Peyer's patch (tissue), 4 donors: ENCODE measurements around the gene LIG1. TPM values are rescaled to one million over a fixed set of nuclear protein-coding genes. Genes with fewer than 3 reads are reported as not detected.
"Not testable (repeated sequence)": the region's sequence is repeated elsewhere in the genome, so short reads cannot be mapped to it uniquely, and the experiment has no call there.

Source experiments
- DNase-seq, 3 donors: peaks; one replicate each; pipeline ENCODE4 v3.0.0-alpha.2; 2017 to 2019
- H3K27ac ChIP-seq, 4 donors: fragments of 200-600 bp; sonication (generic); one replicate each; pipeline ENCODE4 v1.5.1; 2016 to 2019
- H3K27me3 ChIP-seq, 2 donors: fragments of 200-600 bp; sonication (generic); one replicate each; pipeline ENCODE4 v1.5.1; 2019
- H3K36me3 ChIP-seq, 3 donors: fragments of 200-600 bp; sonication (generic); one replicate each; pipeline ENCODE4 v1.5.1; 2016 to 2019
- H3K4me1 ChIP-seq, 4 donors: fragments of 200-600 bp; sonication (generic); one replicate each; pipeline ENCODE4 v1.5.1; 2016 to 2019
- H3K4me3 ChIP-seq, 4 donors: fragments of 200-600 bp; sonication (generic); 1 replicate in 3 of 4; 2 replicates in 1 of 4; pipeline ENCODE4 v1.5.1; 2016 to 2019; ENCODE audit warnings: mild to moderate bottlenecking in 1 of 4
- H3K9me3 ChIP-seq, 4 donors: fragments of 200-600 bp; sonication (generic); one replicate each; pipeline ENCODE4 v1.5.1; 2016 to 2019; ENCODE audit warnings: mild to moderate bottlenecking in 1 of 4
- CTCF ChIP-seq, 6 experiments: fragments of 450-650 bp in 4 of 6; fragments of 200-600 bp in 2 of 6; sonication (generic) in 1 of 6; IDR thresholded peaks; one replicate each; pipeline ENCODE4 v1.5.1; 2017 to 2019; ENCODE audit warnings: antibody characterized with exemption in 6 of 6, mild to moderate bottlenecking in 3 of 6, moderate library complexity in 1 of 6
- POLR2A ChIP-seq, 2 donors: fragments of 450-650 bp; IDR thresholded peaks; one replicate each; pipeline ENCODE4 v1.5.1; 2017; ENCODE audit warnings: antibody characterized with exemption in 2 of 2, mild to moderate bottlenecking in 2 of 2, moderate library complexity in 2 of 2
- total RNA-seq, 4 donors: library from RNA; depleted of rRNA; stranded (reverse); fragments of >200 nt; gene quantifications; one replicate each; pipeline ENCODE4 v1.1.0, GENCODE V29; 2016

The LIG1 gene
- total RNA-seq, 4 donors from 2014 or later: 30.3 to 104 (median 32.9) TPM

GRCh38 chr19:48094855-48095203 is 75.3 kb downstream of the LIG1 start:
- Histone ChIP-seq H3K27me3 (no peaks in the 10 kb centered on the region), H3K36me3 (peaks cover 0 to 4% (median 0%) of the 10 kb centered on the region in 3 donors), H3K27ac (no peak overlapping the region), H3K9me3 (no peaks in the 10 kb centered on the region), H3K4me3 (no peak overlapping the region), H3K4me1 (peaks cover 0 to 4% (median 0%) of the 10 kb centered on the region in 4 donors)
- TF ChIP-seq POLR2A (IDR thresholded peaks at IDR 0.05) (no peak), CTCF (IDR thresholded peaks at IDR 0.05) (no peak)
- no peak for DNase-seq

DNA sequence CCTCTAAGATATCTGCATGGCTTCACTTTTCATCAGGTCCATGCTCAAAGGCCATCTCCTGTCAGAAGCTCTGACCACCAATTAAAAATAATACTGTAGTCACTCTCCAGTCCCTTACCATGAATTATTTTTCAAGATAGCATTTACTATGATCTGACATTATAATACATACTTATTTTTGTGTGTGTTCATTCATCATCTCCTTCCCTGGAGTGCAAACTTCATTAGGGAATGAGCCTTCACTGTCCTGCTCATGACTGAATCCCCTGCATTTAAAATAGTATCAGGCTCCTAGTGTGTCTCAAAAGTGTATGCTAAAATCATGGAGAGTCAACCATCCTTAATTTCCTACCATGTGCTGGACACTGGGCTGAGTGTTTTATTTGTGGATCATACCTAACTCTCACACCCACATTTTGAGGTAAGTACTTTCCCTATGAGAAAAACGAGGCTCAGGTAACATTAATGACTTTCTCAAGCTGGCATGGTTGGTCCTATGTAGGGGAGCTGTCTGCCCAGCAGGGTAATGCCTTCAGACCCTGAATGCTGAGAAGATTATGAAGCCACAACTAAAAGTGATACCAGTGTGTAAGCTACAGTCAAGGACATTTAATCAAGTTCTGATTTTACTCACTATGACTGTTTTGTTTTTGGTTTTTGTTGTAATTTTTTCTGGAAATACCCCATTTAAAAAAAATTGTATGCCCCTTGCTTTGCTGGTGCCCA is 75.9 kb downstream of the LIG1 start:
- no peaks in the 10 kb centered on the region for H3K9me3 ChIP-seq
- TF ChIP-seq CTCF (IDR thresholded peaks at IDR 0.05) (no peak), POLR2A (IDR thresholded peaks at IDR 0.05) (no peak)
- H3K27me3 ChIP-seq: no peaks in the 10 kb centered on the region
- no peak overlapping the region for H3K27ac ChIP-seq
- no peak for DNase-seq
- H3K36me3 ChIP-seq: peaks cover 0 to 4% (median 0%) of the 10 kb centered on the region in 3 donors
- H3K4me1 ChIP-seq: peaks cover 0 to 4% (median 0%) of the 10 kb centered on the region in 4 donors
- no peak overlapping the region for H3K4me3 ChIP-seq

DNA sequence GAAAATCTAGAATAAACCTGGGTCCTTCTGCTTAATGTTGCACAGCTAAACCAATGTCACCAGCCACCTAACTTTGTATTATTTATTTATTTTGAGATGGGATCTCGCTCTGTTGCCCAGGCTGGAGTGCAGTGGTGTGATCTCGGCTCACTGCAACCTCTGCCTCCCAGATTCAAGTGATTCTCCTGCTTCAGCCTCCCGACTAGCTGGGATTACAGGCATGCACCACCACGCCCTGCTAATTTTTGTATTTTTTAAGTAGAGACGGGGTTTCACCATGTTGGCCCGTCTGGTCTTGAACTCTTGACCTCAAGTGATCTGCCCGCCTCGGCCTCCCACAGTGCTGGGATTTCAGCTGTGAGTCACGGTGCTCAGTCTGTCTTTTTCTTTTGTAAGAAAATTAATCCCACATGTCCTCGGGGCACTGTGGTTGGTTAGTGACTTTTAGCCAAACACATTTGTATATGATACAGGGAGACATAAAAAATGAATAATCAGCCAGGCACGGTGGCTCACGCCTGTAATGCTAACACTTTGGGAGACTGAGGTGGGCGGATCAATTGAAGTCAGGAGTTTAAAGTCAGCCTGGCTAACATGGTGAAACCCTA is 78.9 kb downstream of the LIG1 start:
- H3K36me3 ChIP-seq, DNase-seq, H3K27me3 ChIP-seq, H3K9me3 ChIP-seq, H3K4me1 ChIP-seq, H3K27ac ChIP-seq, H3K4me3 ChIP-seq: not testable (repeated sequence)

- TF ChIP-seq POLR2A (IDR thresholded peaks at IDR 0.05): no peak
- Histone ChIP-seq H3K4me3 (no peak overlapping the region), H3K27me3 (no peaks in the 10 kb centered on the region), H3K36me3 (peaks cover 0 to 4% (median 0%) of the 10 kb centered on the region in 3 donors), H3K4me1 (peaks cover 0 to 4% (median 0%) of the 10 kb centered on the region in 4 donors), H3K27ac (no peak overlapping the region), H3K9me3 (no peaks in the 10 kb centered on the region)
- no peak for DNase-seq
Measured at GRCh38 chr19:48090281-48090802, 79.8 kb downstream of the LIG1 start.

DNA sequence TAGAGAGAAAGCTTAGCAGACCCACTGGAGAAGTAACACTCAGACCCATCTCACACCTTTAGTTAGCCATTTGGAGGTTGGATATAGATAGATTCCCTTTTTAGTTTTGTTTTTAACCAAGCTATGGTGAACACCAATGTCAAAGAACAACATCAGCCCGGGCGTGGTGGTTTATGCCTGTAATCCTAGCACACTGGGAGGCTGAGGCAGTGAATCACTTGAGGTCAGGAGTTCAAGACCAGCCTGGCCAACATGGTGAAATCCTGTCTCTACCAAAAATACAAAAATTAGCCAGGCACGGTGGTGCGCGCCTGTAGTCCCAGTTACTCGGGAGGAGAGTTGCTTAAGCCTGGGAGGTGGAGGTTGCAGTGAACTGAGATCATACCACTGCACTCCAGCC is 81.2 kb downstream of the LIG1 start:
- not testable (repeated sequence) for H3K9me3 ChIP-seq, H3K36me3 ChIP-seq, DNase-seq, H3K27me3 ChIP-seq, H3K27ac ChIP-seq, H3K4me3 ChIP-seq, H3K4me1 ChIP-seq

GRCh38 chr19:48085904-48086864 is 84.0 kb downstream of the LIG1 start:
- TF ChIP-seq CTCF (IDR thresholded peaks at IDR 0.05) (no peak), POLR2A (IDR thresholded peaks at IDR 0.05) (no peak)
- H3K36me3 ChIP-seq: no peaks in the 10 kb centered on the region
- H3K4me1 ChIP-seq: peaks cover 0 to 4% (median 0%) of the 10 kb centered on the region in 4 donors
- no peak for DNase-seq
- H3K27ac ChIP-seq: no peak overlapping the region
- peaks cover 0 to 6% (median 0%) of the 10 kb centered on the region in 4 donors for H3K9me3 ChIP-seq
- H3K27me3 ChIP-seq: no peaks in the 10 kb centered on the region
- H3K4me3 ChIP-seq: no peak overlapping the region
